Measurements from ENCODE around the gene ZNF276. TPM values are rescaled to one million over a fixed set of nuclear protein-coding genes. Genes with fewer than 3 reads are reported as not detected.

Gene ZNF276
- total RNA-seq, 1 experiment from 2014 or later = 6.9 TPM

DNA sequence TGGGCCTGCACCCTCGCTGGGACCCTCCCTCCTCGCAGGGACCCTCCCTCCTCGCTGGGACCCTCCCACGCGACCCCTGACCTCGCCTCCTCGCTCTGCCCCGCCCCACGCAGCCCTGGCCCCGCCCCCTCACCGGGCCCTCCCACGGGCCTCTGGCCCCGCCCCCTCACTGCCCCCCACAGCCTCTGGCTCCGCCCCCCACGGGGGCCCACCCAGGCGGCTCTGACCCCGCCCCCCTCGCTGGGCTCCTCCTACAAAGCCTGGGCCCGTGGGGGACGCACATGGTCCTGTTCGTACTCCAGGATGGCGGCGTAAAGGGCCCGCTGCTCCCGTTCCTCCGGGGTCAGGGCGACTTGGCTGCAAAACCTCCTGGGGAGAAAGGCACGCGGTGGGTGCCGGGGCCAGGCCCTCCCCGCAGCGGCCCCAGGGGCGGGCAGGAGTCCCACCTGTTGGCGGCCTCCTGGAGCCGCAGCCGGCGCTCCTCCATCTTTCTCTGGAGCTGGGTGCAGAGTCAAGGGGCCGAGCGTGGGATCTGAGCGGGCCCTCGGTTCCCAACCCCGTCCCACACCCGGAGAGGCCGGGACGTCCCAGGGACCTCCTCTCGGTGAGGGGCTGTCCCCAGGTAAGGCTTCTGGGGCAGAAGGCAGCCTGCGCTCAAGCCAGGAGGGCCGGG lies 9.6 kb upstream of the ZNF276 start:
- DNase-seq (ENCODE audit: low read depth) = no peak

DNA sequence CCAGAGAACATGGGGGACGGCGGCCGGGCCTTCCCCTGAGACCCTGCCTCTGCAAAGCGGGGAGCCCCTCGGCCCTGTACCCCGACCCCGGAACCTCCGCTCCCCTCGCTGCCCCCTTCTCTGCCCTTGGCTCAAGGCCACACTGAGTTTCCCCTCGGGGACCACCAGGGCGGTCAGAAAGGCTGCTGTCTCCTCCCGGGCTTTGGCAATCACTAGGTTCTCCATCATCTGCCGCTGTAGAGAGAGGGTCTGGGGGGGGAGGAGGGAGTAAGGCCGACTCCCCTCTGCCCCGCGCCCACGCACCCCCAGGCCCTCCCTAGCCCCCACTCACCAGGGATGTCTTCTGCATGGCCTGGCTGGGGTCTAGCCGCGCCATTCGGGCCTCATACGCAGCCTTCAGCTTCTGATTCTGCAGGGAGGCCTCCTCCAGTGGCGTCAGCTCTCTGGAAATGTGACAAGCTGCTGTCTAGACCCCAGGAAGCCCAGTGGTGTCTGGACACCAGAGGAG lies 9.0 kb upstream of the ZNF276 start:
- DNase-seq (ENCODE audit: low read depth) = no peak

- no peak for DNase-seq (ENCODE audit: low read depth)
Measured at GRCh38 chr16:89716493-89716892, 4.8 kb upstream of the ZNF276 start.

GRCh38 chr16:89716916-89717687 lies 4.2 kb upstream of the ZNF276 start:
- no peak for DNase-seq (ENCODE audit: low read depth)

GRCh38 chr16:89717688-89718505 lies 3.4 kb upstream of the ZNF276 start:
- no peak for DNase-seq (ENCODE audit: low read depth)

DNA sequence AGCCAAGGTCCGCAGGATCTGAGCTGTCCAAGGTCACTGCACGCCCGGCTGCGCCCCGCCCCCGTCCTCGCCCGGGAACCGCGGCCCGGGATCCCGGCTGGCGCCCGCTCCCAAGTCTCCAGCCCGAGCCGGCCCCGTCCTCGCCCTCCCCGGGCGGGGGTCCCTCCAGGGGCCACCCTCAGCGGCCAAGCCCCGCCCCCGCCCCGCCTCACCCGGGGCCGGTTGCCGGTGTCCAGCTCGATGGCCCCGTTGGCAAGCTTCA lies 855 bp upstream of the ZNF276 start:
- peak; percentile 27 for DNase-seq (ENCODE audit: low read depth)

- DNase-seq (ENCODE audit: low read depth) = peak; percentile 79
Measured at GRCh38 chr16:89721546-89722391, 432 bp downstream of the ZNF276 start.

DNA sequence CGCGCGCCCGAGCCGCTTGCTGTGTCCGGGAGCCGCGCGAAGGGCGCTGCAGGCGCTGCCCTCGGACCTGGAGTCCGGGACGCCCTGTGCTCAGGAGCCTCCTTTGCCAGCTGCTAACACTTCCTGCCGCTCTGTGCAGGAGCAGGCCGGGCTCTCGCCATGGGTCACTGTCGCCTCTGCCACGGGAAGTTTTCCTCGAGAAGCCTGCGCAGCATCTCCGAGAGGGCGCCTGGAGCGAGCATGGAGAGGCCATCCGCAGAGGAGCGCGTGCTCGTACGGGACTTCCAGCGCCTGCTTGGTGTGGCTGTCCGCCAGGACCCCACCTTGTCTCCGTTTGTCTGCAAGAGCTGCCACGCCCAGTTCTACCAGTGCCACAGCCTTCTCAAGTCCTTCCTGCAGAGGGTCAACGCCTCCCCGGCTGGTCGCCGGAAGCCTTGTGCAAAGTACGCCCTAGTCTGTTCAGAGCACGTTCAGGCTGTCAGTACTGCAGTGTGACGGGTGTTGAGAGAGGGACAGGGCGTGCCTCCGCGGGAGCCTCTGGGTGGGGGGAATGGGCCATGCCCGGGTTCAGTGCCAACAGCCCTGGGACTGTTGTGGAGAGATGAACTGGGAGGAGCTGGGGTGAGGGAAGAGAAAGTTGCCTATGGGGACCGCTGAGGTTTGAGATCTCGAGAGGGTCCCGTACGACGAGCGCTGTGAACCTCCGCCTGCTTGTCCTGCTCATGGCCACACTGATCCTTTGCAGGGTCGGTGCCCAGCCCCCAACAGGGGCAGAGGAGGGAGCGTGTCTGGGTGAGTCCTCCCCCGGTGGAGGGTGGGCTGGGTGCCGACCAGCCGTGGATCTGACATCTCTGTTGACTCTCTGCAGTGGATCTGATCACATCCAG lies 1.3 kb downstream of the ZNF276 start:
- DNase-seq (ENCODE audit: low read depth) = no peak

DNA sequence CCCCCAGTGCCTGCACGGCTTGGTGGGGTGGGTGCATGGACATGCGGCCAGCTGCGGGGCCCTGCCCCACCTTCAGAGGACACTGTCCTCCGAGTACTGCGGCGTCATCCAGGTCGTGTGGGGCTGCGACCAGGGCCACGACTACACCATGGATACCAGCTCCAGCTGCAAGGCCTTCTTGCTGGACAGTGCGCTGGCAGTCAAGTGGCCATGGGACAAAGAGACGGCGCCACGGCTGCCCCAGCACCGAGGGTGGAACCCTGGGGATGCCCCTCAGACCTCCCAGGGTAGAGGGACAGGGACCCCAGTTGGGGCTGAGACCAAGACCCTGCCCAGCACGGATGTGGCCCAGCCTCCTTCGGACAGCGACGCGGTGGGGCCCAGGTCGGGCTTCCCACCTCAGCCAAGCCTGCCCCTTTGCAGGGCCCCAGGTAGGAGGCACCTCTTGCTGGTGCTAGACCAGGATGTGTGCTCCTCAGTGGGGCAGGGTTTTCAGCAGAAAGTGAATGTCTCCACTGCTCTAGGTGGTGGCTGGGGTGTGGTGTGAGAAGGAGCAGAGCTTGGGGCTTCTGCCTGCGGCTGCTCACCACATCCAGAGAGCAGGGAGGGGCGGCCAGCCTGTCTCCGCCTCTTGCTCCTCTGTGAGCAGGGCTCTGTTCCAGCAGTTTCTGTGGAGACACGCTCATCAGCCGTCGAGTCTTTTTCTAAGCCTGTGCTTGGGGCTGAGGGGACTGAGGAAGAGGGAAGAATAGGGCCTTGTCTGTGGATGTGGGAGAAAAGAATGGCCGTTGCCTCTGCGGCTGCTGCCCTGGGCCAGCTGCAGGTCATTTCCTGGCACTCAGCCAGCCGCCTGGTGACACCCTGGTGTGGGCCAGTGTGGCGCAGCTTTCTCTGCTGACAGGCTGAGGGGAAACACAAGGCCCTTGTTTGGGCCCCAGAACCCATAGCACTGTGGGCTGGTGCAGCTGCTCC lies 2.2 kb downstream of the ZNF276 start:
- no peak for DNase-seq (ENCODE audit: low read depth)

GRCh38 chr16:89727406-89728120 lies 6.2 kb downstream of the ZNF276 start:
- DNase-seq (ENCODE audit: low read depth) = no peak

GRCh38 chr16:89729293-89729692 lies 8.0 kb downstream of the ZNF276 start:
- DNase-seq (ENCODE audit: low read depth) = no peak

DNA sequence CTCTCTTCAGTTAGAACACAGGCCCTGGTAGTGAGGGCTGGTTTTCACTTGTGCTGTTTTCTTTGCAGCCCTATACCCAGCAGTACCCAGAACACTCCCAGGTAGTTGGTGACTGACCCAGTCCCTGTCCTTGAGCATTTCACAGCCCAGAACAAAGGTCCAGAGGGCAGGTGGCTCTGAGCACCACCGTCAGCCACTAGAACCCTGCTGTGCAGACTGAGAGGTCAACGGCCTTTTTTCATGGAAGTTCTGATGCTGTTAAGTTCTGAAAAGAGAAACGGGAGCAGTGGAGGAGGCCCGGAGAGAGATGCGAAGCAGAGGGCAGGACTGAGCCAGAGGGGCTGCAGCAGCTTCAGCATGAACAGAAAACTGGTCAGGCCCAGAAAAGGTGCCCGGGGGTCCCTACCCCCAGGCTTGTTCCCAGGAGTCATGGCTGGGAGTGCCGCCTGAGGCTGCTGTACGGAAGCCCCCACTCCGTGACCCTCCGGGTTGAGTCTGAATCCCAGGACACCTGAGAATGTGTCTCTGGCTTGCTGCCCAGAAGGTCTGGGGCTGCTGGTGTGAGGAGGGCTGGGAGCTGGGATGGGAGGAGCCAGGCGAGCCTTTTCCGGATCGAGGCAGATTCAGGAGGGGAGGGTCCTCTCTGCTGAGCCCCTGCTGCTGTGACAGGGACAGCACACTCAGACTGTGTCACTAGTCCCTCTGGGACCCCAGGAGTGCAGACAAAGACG lies 8.7 kb downstream of the ZNF276 start:
- no peak for DNase-seq (ENCODE audit: low read depth)

- no peak for DNase-seq (ENCODE audit: low read depth)
Measured at GRCh38 chr16:89730610-89731234, 9.4 kb downstream of the ZNF276 start.

DNA sequence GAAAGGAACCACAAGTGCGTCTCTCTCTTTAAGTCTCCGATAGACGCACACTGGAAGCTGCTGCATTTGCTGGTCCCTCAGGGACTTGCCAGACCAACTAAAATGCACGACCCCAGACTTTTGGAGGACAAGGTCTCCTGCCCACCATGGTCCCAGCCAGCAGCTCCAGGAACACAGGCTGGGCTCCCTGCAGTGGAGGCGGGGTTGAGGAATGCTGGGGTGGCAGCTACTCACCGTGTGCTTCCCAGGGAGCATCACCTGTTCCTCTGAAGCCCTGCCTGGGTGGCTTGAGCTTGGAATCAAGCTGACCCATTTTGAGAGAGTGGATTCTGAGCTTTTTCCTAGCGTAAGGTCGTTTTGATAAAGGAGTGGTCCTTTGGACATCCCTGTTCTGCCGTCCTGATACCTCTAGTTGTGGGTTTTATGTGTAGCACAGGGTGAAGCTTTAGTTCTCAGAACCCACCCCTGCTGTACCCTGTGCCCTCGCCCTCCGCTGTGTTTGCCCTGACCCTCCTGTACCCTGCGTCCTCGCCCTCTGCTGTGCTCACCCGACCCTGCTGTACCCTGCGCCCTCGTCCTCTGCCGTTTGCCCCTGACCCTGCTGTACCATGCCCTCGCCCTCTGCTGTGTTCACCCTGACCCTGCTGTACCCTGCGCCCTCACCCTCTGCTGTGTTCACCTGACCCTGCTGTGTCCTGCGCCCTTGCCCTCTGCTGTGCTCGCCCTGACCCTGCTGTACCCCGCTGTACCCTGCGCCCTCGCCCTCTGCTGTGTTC lies 11.0 kb downstream of the ZNF276 start:
- DNase-seq (ENCODE audit: low read depth) = no peak

- no peak for DNase-seq (ENCODE audit: low read depth)
Measured at GRCh38 chr16:89732918-89733242, 11.5 kb downstream of the ZNF276 start.

DNA sequence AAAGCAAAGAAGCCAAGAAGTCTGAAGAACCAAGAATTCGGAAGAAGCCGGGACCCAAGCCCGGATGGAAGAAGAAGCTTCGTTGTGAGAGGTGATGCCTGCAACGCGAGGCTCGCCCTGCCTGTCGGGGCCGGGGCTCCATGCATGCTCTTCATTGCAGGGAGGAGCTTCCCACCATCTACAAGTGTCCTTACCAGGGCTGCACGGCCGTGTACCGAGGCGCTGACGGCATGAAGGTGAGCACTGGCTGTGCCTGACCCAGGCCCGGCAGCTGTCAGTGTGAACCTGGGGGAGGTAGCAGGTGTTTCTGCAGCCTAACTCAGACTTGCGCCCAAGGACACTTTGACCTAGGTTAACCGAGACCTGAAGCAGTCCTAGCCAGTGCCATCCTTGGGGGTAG lies 12.0 kb downstream of the ZNF276 start:
- no peak for DNase-seq (ENCODE audit: low read depth)

DNA sequence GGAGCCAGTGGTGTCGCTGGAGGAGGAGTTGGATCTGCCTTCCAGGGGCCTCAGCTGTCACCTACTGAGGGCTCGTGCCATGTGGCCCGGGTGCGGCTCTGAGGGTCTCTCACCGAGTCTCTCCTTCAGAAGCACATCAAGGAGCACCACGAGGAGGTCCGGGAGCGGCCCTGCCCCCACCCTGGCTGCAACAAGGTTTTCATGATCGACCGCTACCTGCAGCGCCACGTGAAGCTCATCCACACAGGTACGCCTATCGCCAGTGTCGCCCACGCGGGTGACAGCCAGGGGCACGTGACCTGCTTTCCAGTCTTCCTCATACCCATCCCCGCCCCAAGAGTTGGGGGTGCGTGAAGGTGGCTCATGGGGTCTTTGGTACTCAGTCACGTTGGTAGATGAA lies 12.5 kb downstream of the ZNF276 start:
- no peak for DNase-seq (ENCODE audit: low read depth)
